K562 (cell line): Measurements from ENCODE around the gene MBOAT2. TPM values are rescaled to one million over a fixed set of nuclear protein-coding genes. Genes with fewer than 3 reads are reported as not detected.
A peak's percentile ranks its signal among the peaks of the same experiment; 100 is the strongest.

Experiments
- ARID4B ChIP-seq: sonication (generic); formaldehyde crosslinking; IDR thresholded peaks from 2 replicates; pipeline ENCODE4 v1.8.0; 2022; ENCODE audit warnings: mild to moderate bottlenecking, missing genetic modification reagents
- ATF1 ChIP-seq, 2 experiments: fragments of 450-650 bp in 1 of 2; IDR thresholded peaks; 2 replicates each; pipeline ENCODE4 v1.6.1; 2016; ENCODE audit warnings: missing compliant biosample characterization in 1 of 2, missing genetic modification characterization in 1 of 2
- CBFA2T2 ChIP-seq: fragments of 450-650 bp; conservative IDR thresholded peaks from 2 replicates; pipeline ENCODE4 v1.6.1; 2017; ENCODE audit warnings: mild to moderate bottlenecking
- ETS1 ChIP-seq: conservative IDR thresholded peaks from 2 replicates; pipeline ENCODE4 v1.6.1; 2011; ENCODE audit warnings: low read depth, mild to moderate bottlenecking, low read length; ENCODE audit not compliant: control insufficient read depth
- MITF ChIP-seq: IDR thresholded peaks from 2 replicates; pipeline ENCODE4 v1.6.1; 2014; ENCODE audit warnings: antibody characterized with exemption
- NFRKB ChIP-seq: fragments of 450-650 bp; IDR thresholded peaks from 2 replicates; pipeline ENCODE4 v1.6.1; 2016; ENCODE audit warnings: low read depth
- PCBP1 ChIP-seq: fragments of 200-400 bp; formaldehyde crosslinking; IDR thresholded peaks from 2 replicates; pipeline ENCODE4 v1.6.1; 2018; ENCODE audit warnings: mild to moderate bottlenecking, low read depth, low read length; ENCODE audit not compliant: poor library complexity, severe bottlenecking
- POLR2AphosphoS5 ChIP-seq: IDR thresholded peaks from 2 replicates; pipeline ENCODE4 v1.6.1; 2011; ENCODE audit warnings: mild to moderate bottlenecking, low read depth, low read length, moderate library complexity; ENCODE audit not compliant: control insufficient read depth, insufficient read depth
- POLR2B ChIP-seq: fragments of 450-650 bp; IDR thresholded peaks from 2 replicates; pipeline ENCODE4 v1.6.1; 2018; ENCODE audit warnings: low read depth; ENCODE audit not compliant: partially characterized antibody
- RB1 ChIP-seq: fragments of 450-650 bp; IDR thresholded peaks from 2 replicates; pipeline ENCODE4 v1.6.1; 2017; ENCODE audit warnings: low read depth, mild to moderate bottlenecking
- USF1 ChIP-seq: sonication (generic); formaldehyde crosslinking; IDR thresholded peaks from 2 replicates; pipeline ENCODE4 v1.9.0; 2022; ENCODE audit warnings: mild to moderate bottlenecking, missing genetic modification reagents
- ZBTB11 ChIP-seq, 3 experiments: fragments of 200-800 bp in 1 of 3; fragments of 250-450 bp in 1 of 3; fragments of 450-650 bp in 1 of 3; sonication (Bioruptor Pico) in 1 of 3; sonication (Bioruptor generic) in 1 of 3; formaldehyde crosslinking in 1 of 3; IDR thresholded peaks; 2 replicates each; pipeline versions ENCODE4 v1.6.1 to v1.8.0; 2016 to 2022; ENCODE audit warnings: mild to moderate bottlenecking in 2 of 3, missing genetic modification characterization in 2 of 3, missing compliant biosample characterization in 1 of 3, moderate library complexity in 1 of 3
- ZFX ChIP-seq: sonication (generic); formaldehyde crosslinking; IDR thresholded peaks from 2 replicates; pipeline ENCODE4 v1.8.0; 2022; ENCODE audit warnings: mild to moderate bottlenecking, missing genetic modification reagents, moderate library complexity
- polyA plus RNA-seq, 8 experiments: library from polyadenylated mRNA; depleted of rRNA in 4 of 8; stranded (reverse) in 5 of 8; unstranded in 3 of 8; fragments of >200 nt; fragmentation: Nextera tagmentation in 2 of 8; fragmentation: Illumina TruSeq in 1 of 8; extraction: Ambion mirVana in 2 of 8; extraction: Trizol in 1 of 8; gene quantifications; 2 replicates each; pipeline versions ENCODE4 v1.2.1 to v1.2.3, GENCODE V29; 2011 to 2014; ENCODE audit warnings: inconsistent platforms in 1 of 8, missing spikeins in 1 of 8
- total RNA-seq, 7 experiments: library from RNA; depleted of rRNA in 6 of 7; stranded (reverse); fragments of >200 nt in 6 of 7; fragmentation: Illumina TruSeq in 2 of 7; extraction: Trizol in 2 of 7; gene quantifications; 2 replicates each; pipeline versions ENCODE4 v1.2.1 to v1.2.3, GENCODE V29; 2011 to 2021; ENCODE audit warnings: low replicate concordance in 1 of 7

MBOAT2 gene
- total and polyA plus RNA-seq, 9 of the 15 experiments (the other 6 are each of a cell fraction or from before 2014, with no cell fraction given), result 8.4 to 122 (median 27.6) TPM

- TF ChIP-seq ARID4B (peak; percentile 66), POLR2AphosphoS5 (peak; percentile 80), POLR2B (peak; percentile 76), ZBTB11 (CRISPR knock-in tag; IDR thresholded peaks at IDR 0.05) (no peak), USF1 (CRISPR knock-in tag) (peak; percentile 94), ZFX (CRISPR knock-in tag) (peak; percentile 50), MITF (peak; percentile 63), NFRKB (peak; percentile 38; the same call in 1 of the 2 replicates), ATF1 (CRISPR knock-in tag; IDR thresholded peaks at IDR 0.05) (no peak), ATF1 (tag; IDR thresholded peaks at IDR 0.05) (no peak), CBFA2T2 (peak; percentile 52), ETS1 (peak; percentile 75; the same call in 1 of the 2 replicates), RB1 (0 out of 2 replicates have a peak, but pooled peaks have one; percentile 49), PCBP1 (peak; percentile 67)
Observed at GRCh38 chr2:8836971-8837794, 166.3 kb downstream of the MBOAT2 start, which contains the start of gene KIDINS220 (continued).
